HEK293 (cell line): Measurements from ENCODE around the gene TOP3A.

Experiments used
- BCL6B ChIP-seq: fragments of 450-650 bp; formaldehyde crosslinking; IDR thresholded peaks from 2 replicates; pipeline ENCODE4 v1.5.1; 2017; ENCODE audit warnings: missing biosample characterization, missing genetic modification characterization
- CTCF ChIP-seq: fragments of 450-650 bp; formaldehyde crosslinking; IDR thresholded peaks from 2 replicates; pipeline ENCODE4 v1.5.1; 2016; ENCODE audit warnings: missing biosample characterization, missing genetic modification characterization
- GLIS1 ChIP-seq: fragments of 450-650 bp; formaldehyde crosslinking; IDR thresholded peaks from 2 replicates; pipeline ENCODE4 v1.5.1; 2016; ENCODE audit warnings: missing biosample characterization, missing genetic modification characterization
- GLIS2 ChIP-seq: fragments of 450-650 bp; formaldehyde crosslinking; IDR thresholded peaks from 2 replicates; pipeline ENCODE4 v1.5.1; 2016; ENCODE audit warnings: missing biosample characterization, missing genetic modification characterization
- INSM2 ChIP-seq: fragments of 450-650 bp; formaldehyde crosslinking; IDR thresholded peaks from 2 replicates; pipeline ENCODE4 v1.5.1; 2016; ENCODE audit warnings: missing biosample characterization, missing genetic modification characterization
- KLF10 ChIP-seq: fragments of 450-650 bp; IDR thresholded peaks from 2 replicates; pipeline ENCODE4 v1.5.1; 2018; ENCODE audit warnings: missing biosample characterization, mild to moderate bottlenecking, missing genetic modification characterization
- KLF16 ChIP-seq: fragments of 450-650 bp; formaldehyde crosslinking; IDR thresholded peaks from 2 replicates; pipeline ENCODE4 v1.5.1; 2017; ENCODE audit warnings: missing biosample characterization, missing genetic modification characterization
- ZBTB11 ChIP-seq: fragments of 450-650 bp; formaldehyde crosslinking; conservative IDR thresholded peaks from 2 replicates; pipeline ENCODE4 v1.5.1; 2016; ENCODE audit warnings: low read depth, missing biosample characterization, missing genetic modification characterization
- ZBTB44 ChIP-seq: fragments of 450-650 bp; IDR thresholded peaks from 2 replicates; pipeline ENCODE4 v1.5.1; 2018; ENCODE audit warnings: missing biosample characterization, mild to moderate bottlenecking, missing genetic modification characterization
- ZEB2 ChIP-seq: fragments of 450-650 bp; formaldehyde crosslinking; IDR thresholded peaks from 2 replicates; pipeline ENCODE4 v1.5.1; 2016; ENCODE audit warnings: missing biosample characterization, missing genetic modification characterization
- ZNF155 ChIP-seq: fragments of 450-650 bp; formaldehyde crosslinking; IDR thresholded peaks from 2 replicates; pipeline ENCODE4 v1.5.1; 2016; ENCODE audit warnings: missing biosample characterization, missing genetic modification characterization
- ZNF175 ChIP-seq: fragments of 450-650 bp; formaldehyde crosslinking; IDR thresholded peaks from 2 replicates; pipeline ENCODE4 v1.5.1; 2016; ENCODE audit warnings: missing biosample characterization, missing genetic modification characterization
- ZNF211 ChIP-seq: fragments of 450-650 bp; formaldehyde crosslinking; IDR thresholded peaks from 2 replicates; pipeline ENCODE4 v1.5.1; 2016; ENCODE audit warnings: low read depth, missing biosample characterization, missing genetic modification characterization
- ZNF23 ChIP-seq: fragments of 450-650 bp; formaldehyde crosslinking; IDR thresholded peaks from 2 replicates; pipeline ENCODE4 v1.5.1; 2016; ENCODE audit warnings: missing biosample characterization, missing genetic modification characterization, borderline replicate concordance
- ZNF350 ChIP-seq: fragments of 450-650 bp; formaldehyde crosslinking; IDR thresholded peaks from 2 replicates; pipeline ENCODE4 v1.5.0; 2017; ENCODE audit warnings: missing biosample characterization, mild to moderate bottlenecking, missing genetic modification characterization
- ZNF366 ChIP-seq: fragments of 450-650 bp; formaldehyde crosslinking; conservative IDR thresholded peaks from 2 replicates; pipeline ENCODE4 v1.5.1; 2016; ENCODE audit warnings: missing biosample characterization, missing genetic modification characterization
- ZNF391 ChIP-seq: fragments of 450-650 bp; formaldehyde crosslinking; IDR thresholded peaks from 2 replicates; pipeline ENCODE4 v1.5.1; 2016; ENCODE audit warnings: low read depth, missing biosample characterization, missing genetic modification characterization, borderline replicate concordance
- ZNF449 ChIP-seq: fragments of 450-650 bp; formaldehyde crosslinking; IDR thresholded peaks from 2 replicates; pipeline ENCODE4 v1.5.1; 2017; ENCODE audit warnings: missing biosample characterization, mild to moderate bottlenecking, missing genetic modification characterization, moderate library complexity
- ZNF610 ChIP-seq: fragments of 450-650 bp; formaldehyde crosslinking; IDR thresholded peaks from 2 replicates; pipeline ENCODE4 v1.5.1; 2016; ENCODE audit warnings: missing biosample characterization, missing genetic modification characterization, borderline replicate concordance
- ZNF785 ChIP-seq: fragments of 450-650 bp; formaldehyde crosslinking; IDR thresholded peaks from 2 replicates; pipeline ENCODE4 v1.5.1; 2016; ENCODE audit warnings: missing biosample characterization, missing genetic modification characterization
- ZNF791 ChIP-seq: fragments of 450-650 bp; formaldehyde crosslinking; IDR thresholded peaks from 2 replicates; pipeline ENCODE4 v1.5.1; 2016; ENCODE audit warnings: missing biosample characterization, missing genetic modification characterization
- ZNF837 ChIP-seq: fragments of 450-650 bp; formaldehyde crosslinking; IDR thresholded peaks from 2 replicates; pipeline ENCODE4 v1.5.1; 2016; ENCODE audit warnings: missing biosample characterization, missing genetic modification characterization
- TF ChIP-seq, protein P1 (sequence below): fragments of 450-650 bp; formaldehyde crosslinking; IDR thresholded peaks from 2 replicates; pipeline ENCODE4 v1.5.1; 2016; ENCODE audit warnings: missing biosample characterization, missing genetic modification characterization
- TF ChIP-seq, protein P2 (sequence below): fragments of 450-650 bp; formaldehyde crosslinking; IDR thresholded peaks from 2 replicates; pipeline ENCODE4 v1.5.1; 2017; ENCODE audit warnings: missing biosample characterization, missing genetic modification characterization

The TOP3A gene

DNA sequence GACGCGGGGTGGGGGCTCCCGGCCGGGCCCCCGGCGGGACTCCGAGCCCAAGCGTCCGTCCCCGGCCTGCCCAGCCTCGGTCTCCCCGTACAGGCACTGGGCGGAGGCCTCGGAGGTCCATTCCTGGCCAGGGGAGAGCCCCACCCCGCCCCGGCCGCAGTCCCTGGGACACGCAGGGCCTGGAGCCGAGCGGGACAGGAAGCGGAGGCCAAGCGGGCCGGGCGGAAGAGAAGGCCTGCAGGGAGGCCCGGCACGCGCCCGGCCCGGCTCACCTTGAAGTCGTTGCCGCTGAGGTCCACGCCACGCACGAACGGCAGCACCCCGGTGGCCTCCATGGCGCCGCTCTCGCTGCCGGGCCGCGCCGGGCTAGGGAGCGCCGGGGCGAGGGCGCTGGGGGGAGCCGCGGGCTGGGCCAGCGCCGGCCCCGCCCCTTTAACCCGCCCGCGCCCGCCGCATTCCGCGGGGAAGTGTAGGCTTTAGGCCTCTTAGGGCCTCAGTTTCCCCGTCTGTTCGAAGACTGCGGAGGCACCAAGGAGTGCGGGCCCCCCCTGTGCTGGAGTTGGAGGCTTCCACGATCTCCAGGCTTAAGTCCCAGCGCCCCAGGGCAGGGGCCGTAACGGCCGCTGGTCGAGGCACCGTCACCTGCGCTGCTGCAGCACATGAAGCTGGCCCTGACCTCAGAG, 56.3 kb downstream of the TOP3A start, which contains the start of gene FLII (continued):
- peak; percentile 91 for TF ChIP-seq ZNF449
- TF ChIP-seq CTCF, result no peak
- no peak for TF ChIP-seq ZNF23 (tag by site-specific recombination)
- peak; percentile 54; the same call in 1 of the 2 replicates for TF ChIP-seq KLF10 (tag by site-specific recombination)
- no peak for TF ChIP-seq ZNF391 (tag by site-specific recombination)
- 0 out of 2 replicates have a peak, but pooled peaks have one; percentile 48 for TF ChIP-seq INSM2 (tag by site-specific recombination)
- TF ChIP-seq ZNF366, result no peak
- peak; percentile 66; the same call in 1 of the 2 replicates for TF ChIP-seq ZEB2 (tag by site-specific recombination)
- TF ChIP-seq BCL6B (tag by site-specific recombination), result no peak
- no peak for TF ChIP-seq ZNF350
- peak; percentile 28; the same call in 1 of the 2 replicates for TF ChIP-seq GLIS1 (tag by site-specific recombination)
- TF ChIP-seq, protein P1, sequence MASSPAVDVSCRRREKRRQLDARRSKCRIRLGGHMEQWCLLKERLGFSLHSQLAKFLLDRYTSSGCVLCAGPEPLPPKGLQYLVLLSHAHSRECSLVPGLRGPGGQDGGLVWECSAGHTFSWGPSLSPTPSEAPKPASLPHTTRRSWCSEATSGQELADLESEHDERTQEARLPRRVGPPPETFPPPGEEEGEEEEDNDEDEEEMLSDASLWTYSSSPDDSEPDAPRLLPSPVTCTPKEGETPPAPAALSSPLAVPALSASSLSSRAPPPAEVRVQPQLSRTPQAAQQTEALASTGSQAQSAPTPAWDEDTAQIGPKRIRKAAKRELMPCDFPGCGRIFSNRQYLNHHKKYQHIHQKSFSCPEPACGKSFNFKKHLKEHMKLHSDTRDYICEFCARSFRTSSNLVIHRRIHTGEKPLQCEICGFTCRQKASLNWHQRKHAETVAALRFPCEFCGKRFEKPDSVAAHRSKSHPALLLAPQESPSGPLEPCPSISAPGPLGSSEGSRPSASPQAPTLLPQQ (tag by site-specific recombination), result no peak
- TF ChIP-seq ZNF785 (tag by site-specific recombination), result no peak
- TF ChIP-seq ZBTB11, result peak; percentile 49
- no peak for TF ChIP-seq ZNF837
- TF ChIP-seq ZNF175, result no peak
- TF ChIP-seq, protein P2, sequence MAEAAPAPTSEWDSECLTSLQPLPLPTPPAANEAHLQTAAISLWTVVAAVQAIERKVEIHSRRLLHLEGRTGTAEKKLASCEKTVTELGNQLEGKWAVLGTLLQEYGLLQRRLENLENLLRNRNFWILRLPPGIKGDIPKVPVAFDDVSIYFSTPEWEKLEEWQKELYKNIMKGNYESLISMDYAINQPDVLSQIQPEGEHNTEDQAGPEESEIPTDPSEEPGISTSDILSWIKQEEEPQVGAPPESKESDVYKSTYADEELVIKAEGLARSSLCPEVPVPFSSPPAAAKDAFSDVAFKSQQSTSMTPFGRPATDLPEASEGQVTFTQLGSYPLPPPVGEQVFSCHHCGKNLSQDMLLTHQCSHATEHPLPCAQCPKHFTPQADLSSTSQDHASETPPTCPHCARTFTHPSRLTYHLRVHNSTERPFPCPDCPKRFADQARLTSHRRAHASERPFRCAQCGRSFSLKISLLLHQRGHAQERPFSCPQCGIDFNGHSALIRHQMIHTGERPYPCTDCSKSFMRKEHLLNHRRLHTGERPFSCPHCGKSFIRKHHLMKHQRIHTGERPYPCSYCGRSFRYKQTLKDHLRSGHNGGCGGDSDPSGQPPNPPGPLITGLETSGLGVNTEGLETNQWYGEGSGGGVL (tag by site-specific recombination), result 0 out of 2 replicates have a peak, but pooled peaks have one; percentile 16
- peak; percentile 80 for TF ChIP-seq GLIS2 (tag by site-specific recombination)
- TF ChIP-seq ZNF610, result peak; percentile 51; the same call in 1 of the 2 replicates
- 0 out of 2 replicates have a peak, but pooled peaks have one; percentile 12 for TF ChIP-seq KLF16 (tag by site-specific recombination)
- peak; percentile 29; the same call in 1 of the 2 replicates for TF ChIP-seq ZBTB44 (tag by site-specific recombination)
- no peak for TF ChIP-seq ZNF791 (tag by site-specific recombination)
- TF ChIP-seq ZNF211 (tag by site-specific recombination), result no peak
- TF ChIP-seq ZNF155, result no peak
